ENCODE measurements around the gene ELMOD1.

DNA sequence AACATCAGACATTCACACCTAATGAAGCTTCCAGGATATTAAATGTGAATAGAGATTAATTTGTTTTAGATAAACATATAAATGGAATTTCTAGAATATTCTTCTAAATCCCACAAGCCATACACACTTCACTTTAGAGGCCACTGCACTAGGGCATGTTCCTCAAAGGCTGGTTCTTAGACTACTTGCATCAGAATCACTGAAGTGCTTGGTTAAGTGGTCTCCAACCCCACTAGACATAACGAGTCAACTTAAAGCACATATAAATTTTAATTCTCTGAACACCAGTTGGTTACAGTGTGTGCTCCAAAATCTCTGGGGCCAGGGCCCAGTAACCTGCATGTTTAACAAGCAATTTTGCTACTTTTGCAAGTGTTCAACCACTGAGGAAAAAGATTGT is 17.5 kb upstream of the ELMOD1 start:
- TF ChIP-seq ZNF114 (tag by site-specific recombination; IDR thresholded peaks at IDR 0.05) (no peak), TCF7L2 (IDR thresholded peaks at IDR 0.05; ENCODE audit: borderline replicate concordance, low read depth, low read length) (no peak), ZNF24 (tag by site-specific recombination; IDR thresholded peaks at IDR 0.05) (no peak), ZNF843 (tag by site-specific recombination; IDR thresholded peaks at IDR 0.05) (no peak), ZNF510 (tag by site-specific recombination; IDR thresholded peaks at IDR 0.05; ENCODE audit: insufficient replicate concordance) (no peak), SP2 (tag by site-specific recombination; IDR thresholded peaks at IDR 0.05) (no peak), ZXDB (tag by site-specific recombination; IDR thresholded peaks at IDR 0.05) (no peak), ZNF23 (tag by site-specific recombination; IDR thresholded peaks at IDR 0.05; ENCODE audit: borderline replicate concordance) (no peak), ZNF10 (tag by site-specific recombination; IDR thresholded peaks at IDR 0.05) (no peak)
- TF ChIP-seq, protein P1, sequence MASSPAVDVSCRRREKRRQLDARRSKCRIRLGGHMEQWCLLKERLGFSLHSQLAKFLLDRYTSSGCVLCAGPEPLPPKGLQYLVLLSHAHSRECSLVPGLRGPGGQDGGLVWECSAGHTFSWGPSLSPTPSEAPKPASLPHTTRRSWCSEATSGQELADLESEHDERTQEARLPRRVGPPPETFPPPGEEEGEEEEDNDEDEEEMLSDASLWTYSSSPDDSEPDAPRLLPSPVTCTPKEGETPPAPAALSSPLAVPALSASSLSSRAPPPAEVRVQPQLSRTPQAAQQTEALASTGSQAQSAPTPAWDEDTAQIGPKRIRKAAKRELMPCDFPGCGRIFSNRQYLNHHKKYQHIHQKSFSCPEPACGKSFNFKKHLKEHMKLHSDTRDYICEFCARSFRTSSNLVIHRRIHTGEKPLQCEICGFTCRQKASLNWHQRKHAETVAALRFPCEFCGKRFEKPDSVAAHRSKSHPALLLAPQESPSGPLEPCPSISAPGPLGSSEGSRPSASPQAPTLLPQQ (tag by site-specific recombination; IDR thresholded peaks at IDR 0.05) = no peak
- TF ChIP-seq, protein P2, sequence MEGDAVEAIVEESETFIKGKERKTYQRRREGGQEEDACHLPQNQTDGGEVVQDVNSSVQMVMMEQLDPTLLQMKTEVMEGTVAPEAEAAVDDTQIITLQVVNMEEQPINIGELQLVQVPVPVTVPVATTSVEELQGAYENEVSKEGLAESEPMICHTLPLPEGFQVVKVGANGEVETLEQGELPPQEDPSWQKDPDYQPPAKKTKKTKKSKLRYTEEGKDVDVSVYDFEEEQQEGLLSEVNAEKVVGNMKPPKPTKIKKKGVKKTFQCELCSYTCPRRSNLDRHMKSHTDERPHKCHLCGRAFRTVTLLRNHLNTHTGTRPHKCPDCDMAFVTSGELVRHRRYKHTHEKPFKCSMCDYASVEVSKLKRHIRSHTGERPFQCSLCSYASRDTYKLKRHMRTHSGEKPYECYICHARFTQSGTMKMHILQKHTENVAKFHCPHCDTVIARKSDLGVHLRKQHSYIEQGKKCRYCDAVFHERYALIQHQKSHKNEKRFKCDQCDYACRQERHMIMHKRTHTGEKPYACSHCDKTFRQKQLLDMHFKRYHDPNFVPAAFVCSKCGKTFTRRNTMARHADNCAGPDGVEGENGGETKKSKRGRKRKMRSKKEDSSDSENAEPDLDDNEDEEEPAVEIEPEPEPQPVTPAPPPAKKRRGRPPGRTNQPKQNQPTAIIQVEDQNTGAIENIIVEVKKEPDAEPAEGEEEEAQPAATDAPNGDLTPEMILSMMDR (tag by site-specific recombination; IDR thresholded peaks at IDR 0.05) = no peak
